OCI-LY1 (cell line): ENCODE measurements around the gene ETV2.

ENCODE experiments used
- CTCF ChIP-seq: fragments of 200-600 bp; sonication (generic), shearing (Covaris generic); IDR thresholded peaks from 2 replicates; pipeline ENCODE4 v1.5.1; 2017; ENCODE audit warnings: mild to moderate bottlenecking, antibody characterized with exemption, low read length, moderate library complexity, mixed read lengths
- EZH2 ChIP-seq: fragments of 200-600 bp; sonication (generic), shearing (Covaris generic); IDR thresholded peaks from 2 replicates; pipeline ENCODE4 v1.8.0; 2017; ENCODE audit warnings: borderline replicate concordance, mixed run types, mild to moderate bottlenecking, antibody characterized with exemption, low read length, moderate library complexity, mixed read lengths

GRCh38 chr19:35656700-35657099 lies 15.2 kb downstream of the ETV2 start:
- no peak for TF ChIP-seq CTCF
- no peak for TF ChIP-seq EZH2
